Measurements from ENCODE around the gene THRA. TPM values are rescaled to one million over a fixed set of nuclear protein-coding genes. Genes with fewer than 3 reads are reported as not detected.

The THRA gene
- total and polyA plus RNA-seq, 8 donors: 37.9 to 80.7 (median 72.3) TPM

GRCh38 chr17:40015998-40016985 is 46.5 kb upstream of the THRA start:
- peaks cover 0 to 21% of the 10 kb centered on the region in 2 donors for H3K36me3 ChIP-seq
- intact Hi-C loops (cut with DNase I): no loop called here
- peaks cover 24 to 79% of the 10 kb centered on the region in 2 donors for H3K4me1 ChIP-seq
- H3K4me3 ChIP-seq: peak overlapping the region in 1 of 2 donors; percentile 5
- TF ChIP-seq CTCF (IDR thresholded peaks at IDR 0.05): no peak
- no peaks in the 10 kb centered on the region for H3K9me3 ChIP-seq
- H3K27ac ChIP-seq: peak overlapping the region in 1 of 2 donors; percentile 35
- H3K27me3 ChIP-seq: no peaks in the 10 kb centered on the region
- DNase-seq (peak in 1 of 4 donors; percentile 72), ATAC-seq (no peak)

- DNase-seq: peak in 1 of 4 donors; percentile 63
- peak overlapping the region in 1 of 2 donors; percentile 48 for H3K27ac ChIP-seq
- intact Hi-C loops (cut with DNase I): no loop called here
- H3K9me3 ChIP-seq: no peaks in the 10 kb centered on the region
- H3K4me1 ChIP-seq: peaks cover 27 to 92% of the 10 kb centered on the region in 2 donors
- no peak for ATAC-seq
- H3K36me3 ChIP-seq: peaks cover 0 to 33% of the 10 kb centered on the region in 2 donors
- no peak for TF ChIP-seq CTCF (IDR thresholded peaks at IDR 0.05)
- no peaks in the 10 kb centered on the region for H3K27me3 ChIP-seq
- no peak overlapping the region for H3K4me3 ChIP-seq
Observed at GRCh38 chr17:40017422-40018080, 45.2 kb upstream of the THRA start.

- ATAC-seq (no peak), DNase-seq (peak in 2 of 4 donors; percentile 67)
- Histone ChIP-seq H3K27ac (peak overlapping the region in 1 of 2 donors; percentile 48), H3K9me3 (no peaks in the 10 kb centered on the region), H3K36me3 (peaks cover 0 to 41% of the 10 kb centered on the region in 2 donors), H3K27me3 (no peaks in the 10 kb centered on the region), H3K4me3 (no peak overlapping the region), H3K4me1 (peaks cover 34 to 99% of the 10 kb centered on the region in 2 donors)
- intact Hi-C loops (cut with DNase I): no loop called here
- no peak for TF ChIP-seq CTCF (IDR thresholded peaks at IDR 0.05)
Observed at GRCh38 chr17:40018211-40019121, 44.3 kb upstream of the THRA start.

GRCh38 chr17:40019140-40019991 is 43.4 kb upstream of the THRA start:
- H3K4me3 ChIP-seq: no peak overlapping the region
- H3K4me1 ChIP-seq: peaks cover 30 to 98% of the 10 kb centered on the region in 2 donors
- peak overlapping the region in 1 of 2 donors; percentile 48 for H3K27ac ChIP-seq
- peaks cover 0 to 44% of the 10 kb centered on the region in 2 donors for H3K36me3 ChIP-seq
- H3K27me3 ChIP-seq: no peaks in the 10 kb centered on the region
- H3K9me3 ChIP-seq: no peaks in the 10 kb centered on the region
- intact Hi-C loops (cut with DNase I): no loop called here
- DNase-seq (peak in 1 of 4 donors; percentile 70), ATAC-seq (no peak)
- no peak for TF ChIP-seq CTCF (IDR thresholded peaks at IDR 0.05)

All from left lung (tissue), 10 donors.